ENCODE data around the gene KCNQ4.

KCNQ4 gene

DNA sequence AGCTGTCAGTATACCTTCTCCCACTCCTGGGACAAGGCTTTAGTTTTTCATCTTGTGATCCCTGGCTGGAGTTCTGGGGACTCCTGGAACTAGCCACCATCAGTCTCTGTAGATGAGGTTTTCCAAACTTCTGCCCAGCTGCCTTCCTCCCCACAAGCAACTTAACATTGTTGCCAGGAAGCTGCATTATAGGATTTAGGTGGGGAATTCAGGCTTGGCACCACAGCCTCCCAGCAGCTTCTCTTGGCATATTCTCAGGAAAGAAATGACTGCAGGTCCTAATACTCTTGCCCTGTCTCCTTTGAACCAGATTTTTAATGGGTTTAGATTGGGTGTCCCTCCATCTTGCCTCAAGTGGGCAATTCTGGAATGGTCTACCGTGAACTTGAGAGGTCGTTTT lies 18.6 kb upstream of the KCNQ4 start:
- H3K4me3 Mint-ChIP-seq, result no peak overlapping the region
- peaks cover 22% of the 10 kb centered on the region for H3K4me1 Mint-ChIP-seq
- peak overlapping the region; percentile 85 for H3K27ac Mint-ChIP-seq
- ATAC-seq (no peak), DNase-seq (ENCODE audit: low spot score in 2 of 2) (no peak)
- H3K36me3 Mint-ChIP-seq, result peaks cover 91% of the 10 kb centered on the region
- no peaks in the 10 kb centered on the region for H3K9me3 Mint-ChIP-seq

DNA sequence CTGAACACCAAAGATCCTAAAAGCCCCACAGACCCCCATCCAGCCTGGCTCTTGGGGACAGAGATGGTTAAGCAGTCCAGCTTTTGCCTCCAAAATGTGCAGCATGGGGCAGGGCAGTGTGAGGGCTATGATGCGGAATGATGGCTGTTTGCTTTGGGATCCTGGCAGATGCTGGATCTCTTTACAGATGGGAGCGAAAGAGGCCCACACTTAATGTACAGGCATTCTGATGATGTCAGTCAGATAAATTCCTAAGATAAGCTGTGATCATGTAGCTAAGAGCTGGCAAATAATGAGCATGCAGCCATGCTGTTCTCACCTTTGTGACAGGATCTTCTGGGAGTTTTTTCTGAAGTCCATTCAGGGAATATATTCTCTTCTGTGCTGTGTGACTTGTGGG lies 17.6 kb upstream of the KCNQ4 start:
- Mint-ChIP-seq H3K4me1 (peaks cover 22% of the 10 kb centered on the region), H3K36me3 (peaks cover 91% of the 10 kb centered on the region), H3K4me3 (no peak overlapping the region), H3K27ac (peak overlapping the region; percentile 79), H3K9me3 (no peaks in the 10 kb centered on the region)
- ATAC-seq (no peak), DNase-seq (ENCODE audit: low spot score in 2 of 2) (no peak)

DNA sequence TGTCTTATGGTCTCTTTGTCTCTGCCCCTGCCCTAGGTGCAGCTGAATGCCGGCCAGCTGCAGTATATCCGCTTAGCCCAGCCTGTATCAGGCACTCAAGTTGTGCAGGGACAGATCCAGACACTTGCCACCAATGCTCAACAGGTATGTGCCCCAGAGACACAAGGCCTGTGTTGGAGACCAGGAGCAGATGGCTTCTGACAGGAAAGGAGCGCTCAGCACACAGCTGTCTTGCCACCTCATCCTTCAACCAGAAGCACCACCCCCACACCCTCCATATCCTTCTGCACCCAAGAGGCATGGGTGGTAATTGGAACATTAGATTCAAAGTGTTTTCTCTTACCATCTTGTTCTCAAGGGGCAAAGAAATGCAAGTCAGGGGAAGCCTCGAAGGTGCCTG lies 17.0 kb upstream of the KCNQ4 start:
- peaks cover 91% of the 10 kb centered on the region for H3K36me3 Mint-ChIP-seq
- no peaks in the 10 kb centered on the region for H3K9me3 Mint-ChIP-seq
- no peak overlapping the region for H3K4me3 Mint-ChIP-seq
- ATAC-seq (no peak), DNase-seq (ENCODE audit: low spot score in 2 of 2) (no peak)
- peak overlapping the region; percentile 79 for H3K27ac Mint-ChIP-seq
- peaks cover 22% of the 10 kb centered on the region for H3K4me1 Mint-ChIP-seq

DNA sequence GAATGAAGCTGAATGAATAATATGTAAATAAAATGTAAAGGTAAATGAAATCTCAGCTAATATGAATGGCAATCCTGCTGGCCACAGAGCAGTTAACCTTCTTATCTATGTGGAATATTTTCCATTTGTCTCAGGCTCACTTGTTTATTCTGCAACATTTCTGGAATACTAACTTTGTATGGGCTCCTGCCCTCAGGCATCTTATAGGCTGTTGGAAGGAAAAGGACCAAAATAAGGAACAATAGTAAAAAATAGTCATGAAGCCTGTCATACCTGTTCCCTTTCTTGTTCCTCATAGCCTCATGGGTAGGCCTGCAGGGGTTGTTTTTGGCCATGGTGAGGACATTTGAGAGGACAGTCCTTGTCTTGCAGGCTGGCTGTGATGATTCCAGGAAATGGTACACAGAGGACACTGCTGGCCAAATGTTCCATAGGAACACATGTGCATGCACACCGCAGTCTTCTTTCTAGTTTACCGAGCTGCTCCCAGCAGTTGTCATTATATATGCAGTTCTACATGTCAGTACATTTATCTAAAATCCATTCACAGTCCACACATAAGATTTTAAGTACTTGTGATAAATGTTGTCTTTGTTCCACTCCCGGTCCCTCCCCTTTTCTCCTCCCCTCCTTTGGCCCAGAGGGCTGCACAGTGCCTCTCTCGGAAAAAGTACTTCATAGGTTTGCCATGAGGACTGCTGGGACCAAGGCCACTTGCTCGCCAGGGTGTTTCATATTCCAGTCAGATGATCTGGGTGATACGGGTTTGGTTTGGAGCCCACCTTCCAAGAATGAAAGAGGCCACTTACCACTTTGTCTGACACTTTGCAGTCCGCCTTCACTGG lies 15.2 kb upstream of the KCNQ4 start:
- peaks cover 13% of the 10 kb centered on the region for H3K4me1 Mint-ChIP-seq
- H3K36me3 Mint-ChIP-seq, result peaks cover 80% of the 10 kb centered on the region
- no peak overlapping the region for H3K4me3 Mint-ChIP-seq
- H3K27ac Mint-ChIP-seq, result peak overlapping the region; percentile 68
- no peak for DNase-seq (ENCODE audit: low spot score in 2 of 2)
- H3K9me3 Mint-ChIP-seq, result no peaks in the 10 kb centered on the region
- no peak for ATAC-seq

DNA sequence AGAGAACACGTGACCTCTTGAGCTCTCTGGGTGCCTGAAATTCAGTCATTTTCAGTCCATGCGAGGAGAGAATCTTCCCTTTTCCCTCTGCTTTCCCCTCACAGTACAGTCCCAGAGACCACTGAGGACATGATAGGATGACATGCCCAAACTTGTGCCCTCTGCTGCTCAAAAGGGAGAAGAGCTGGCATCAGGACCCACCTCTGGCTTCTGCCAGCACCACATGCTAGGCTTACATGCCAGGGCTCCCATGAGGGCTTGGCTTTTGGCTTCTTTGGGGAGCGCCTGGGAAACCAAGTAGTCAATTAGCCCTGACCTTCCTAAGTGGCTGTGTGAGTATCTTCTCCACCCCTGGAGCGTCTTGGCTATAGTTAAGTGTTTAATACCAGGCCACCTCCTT lies 13.8 kb upstream of the KCNQ4 start:
- H3K27ac Mint-ChIP-seq, result peak overlapping the region; percentile 68
- peaks cover 67% of the 10 kb centered on the region for H3K36me3 Mint-ChIP-seq

DNA sequence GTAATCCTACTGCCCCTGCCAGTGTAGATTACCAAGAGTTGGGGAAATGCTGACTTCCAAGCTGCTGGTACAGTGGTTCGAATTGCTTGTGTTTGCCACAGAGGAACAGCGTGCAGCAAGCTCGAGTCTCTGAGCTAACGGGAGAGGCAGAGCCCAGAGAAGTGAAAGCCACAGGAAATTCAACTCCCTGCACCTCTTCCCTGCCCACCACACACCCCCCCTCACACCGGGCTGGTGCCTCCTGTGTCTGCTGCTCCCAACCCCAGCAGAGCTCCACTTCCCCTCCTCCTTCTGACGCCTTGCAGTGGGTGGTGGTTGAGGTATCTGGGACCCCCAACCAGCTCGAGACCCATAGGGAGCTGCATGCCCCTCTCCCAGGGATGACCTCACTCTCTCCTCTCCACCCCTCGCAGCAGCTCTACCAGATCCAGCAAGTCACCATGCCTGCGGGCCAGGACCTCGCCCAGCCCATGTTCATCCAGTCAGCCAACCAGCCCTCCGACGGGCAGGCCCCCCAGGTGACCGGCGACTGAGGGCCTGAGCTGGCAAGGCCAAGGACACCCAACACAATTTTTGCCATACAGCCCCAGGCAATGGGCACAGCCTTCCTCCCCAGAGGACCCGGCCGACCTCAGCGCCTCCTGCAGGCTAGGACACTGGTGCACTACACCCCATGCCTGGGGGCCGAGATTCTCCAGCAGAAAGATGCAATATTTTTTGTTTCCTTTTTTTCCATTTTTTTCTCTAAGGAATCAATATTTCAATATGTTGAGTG lies 13.1 kb upstream of the KCNQ4 start:
- H3K9me3 Mint-ChIP-seq, result no peaks in the 10 kb centered on the region
- peaks cover 71% of the 10 kb centered on the region for H3K36me3 Mint-ChIP-seq
- DNase-seq (ENCODE audit: low spot score in 2 of 2), result no peak
- peaks cover 5% of the 10 kb centered on the region for H3K4me1 Mint-ChIP-seq
- peak overlapping the region; percentile 66 for H3K27ac Mint-ChIP-seq
- H3K4me3 Mint-ChIP-seq, result no peak overlapping the region
- ATAC-seq, result no peak

More for the DNA sequence above, 13.8 kb upstream of the KCNQ4 start:
- no peaks in the 10 kb centered on the region for H3K9me3 Mint-ChIP-seq
- H3K4me3 Mint-ChIP-seq, result no peak overlapping the region
- peaks cover 5% of the 10 kb centered on the region for H3K4me1 Mint-ChIP-seq
- ATAC-seq (no peak), DNase-seq (ENCODE audit: low spot score in 2 of 2) (no peak)

DNA sequence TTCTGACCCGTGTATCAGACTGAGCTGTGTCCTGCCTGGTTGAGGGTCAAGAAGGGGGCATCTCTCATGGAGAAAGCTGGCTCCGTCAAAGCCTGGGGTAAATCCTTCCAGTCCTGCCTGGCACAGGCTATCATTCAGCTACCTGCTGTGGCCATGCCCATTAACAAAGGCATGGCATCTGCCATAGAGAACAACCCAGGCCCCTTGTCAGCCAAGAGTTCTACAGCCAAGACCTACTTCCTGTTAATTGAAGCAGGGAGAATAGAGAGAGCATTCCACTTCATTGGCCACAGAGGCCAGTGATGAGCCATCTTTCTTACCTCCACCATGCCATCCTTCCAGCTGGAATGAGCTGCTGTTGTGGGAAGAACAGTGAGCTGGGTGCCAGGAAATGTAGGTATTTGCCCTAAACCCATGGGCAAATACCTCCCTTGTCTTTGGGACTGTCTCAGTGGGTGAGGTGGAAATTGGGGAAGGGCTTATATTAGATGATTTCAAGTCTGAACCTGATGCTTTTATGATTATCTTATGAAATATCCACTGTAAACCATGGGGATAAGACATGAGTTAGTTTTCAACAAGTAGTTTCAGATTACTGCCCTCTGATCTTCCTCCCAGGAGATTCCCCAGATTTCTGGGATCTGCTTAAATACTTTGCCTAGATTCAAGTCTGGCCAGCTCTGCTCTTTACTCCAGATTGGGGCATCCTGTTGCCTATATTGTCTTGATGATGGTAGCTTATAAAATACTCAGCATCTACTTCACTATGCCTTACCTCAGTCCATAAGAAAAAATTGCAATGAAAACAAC lies 11.2 kb upstream of the KCNQ4 start:
- ATAC-seq (no peak), DNase-seq (ENCODE audit: low spot score in 2 of 2) (no peak)
- peak overlapping the region; percentile 66 for H3K27ac Mint-ChIP-seq
- peaks cover 63% of the 10 kb centered on the region for H3K36me3 Mint-ChIP-seq
- H3K4me1 Mint-ChIP-seq, result peaks cover 5% of the 10 kb centered on the region
- no peak overlapping the region for H3K4me3 Mint-ChIP-seq
- no peaks in the 10 kb centered on the region for H3K9me3 Mint-ChIP-seq

DNA sequence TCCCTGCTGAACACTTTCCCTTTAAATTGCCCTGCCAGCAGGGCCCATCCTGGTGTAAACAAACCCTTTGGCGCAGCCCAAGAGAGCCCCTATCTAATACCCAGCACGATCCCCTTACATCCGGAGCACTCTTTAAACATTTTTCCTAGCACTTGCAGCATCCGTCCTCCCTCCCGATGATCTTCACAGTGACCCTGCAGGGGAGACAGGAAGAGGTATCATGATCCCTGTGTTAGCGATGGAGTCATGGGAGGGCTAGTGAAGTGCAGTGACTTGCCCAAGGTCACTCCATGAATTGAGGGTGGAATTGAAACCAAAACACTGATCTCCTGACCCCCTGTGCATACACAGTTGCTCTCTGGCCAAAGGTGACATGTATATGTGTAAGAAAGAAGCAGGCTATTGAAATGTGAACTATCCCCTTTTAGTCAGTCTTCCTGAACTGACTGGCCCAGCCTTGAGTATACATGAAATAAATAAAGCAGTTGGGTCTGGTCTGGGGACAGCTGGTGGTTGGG lies 9.8 kb upstream of the KCNQ4 start:
- no peak for DNase-seq (ENCODE audit: low spot score in 2 of 2)
- H3K27ac Mint-ChIP-seq, result peak overlapping the region; percentile 7
- H3K4me1 Mint-ChIP-seq, result peaks cover 5% of the 10 kb centered on the region
- ATAC-seq, result peak; percentile 34
- H3K4me3 Mint-ChIP-seq, result no peak overlapping the region
- H3K9me3 Mint-ChIP-seq, result no peaks in the 10 kb centered on the region
- H3K36me3 Mint-ChIP-seq, result peaks cover 51% of the 10 kb centered on the region

DNA sequence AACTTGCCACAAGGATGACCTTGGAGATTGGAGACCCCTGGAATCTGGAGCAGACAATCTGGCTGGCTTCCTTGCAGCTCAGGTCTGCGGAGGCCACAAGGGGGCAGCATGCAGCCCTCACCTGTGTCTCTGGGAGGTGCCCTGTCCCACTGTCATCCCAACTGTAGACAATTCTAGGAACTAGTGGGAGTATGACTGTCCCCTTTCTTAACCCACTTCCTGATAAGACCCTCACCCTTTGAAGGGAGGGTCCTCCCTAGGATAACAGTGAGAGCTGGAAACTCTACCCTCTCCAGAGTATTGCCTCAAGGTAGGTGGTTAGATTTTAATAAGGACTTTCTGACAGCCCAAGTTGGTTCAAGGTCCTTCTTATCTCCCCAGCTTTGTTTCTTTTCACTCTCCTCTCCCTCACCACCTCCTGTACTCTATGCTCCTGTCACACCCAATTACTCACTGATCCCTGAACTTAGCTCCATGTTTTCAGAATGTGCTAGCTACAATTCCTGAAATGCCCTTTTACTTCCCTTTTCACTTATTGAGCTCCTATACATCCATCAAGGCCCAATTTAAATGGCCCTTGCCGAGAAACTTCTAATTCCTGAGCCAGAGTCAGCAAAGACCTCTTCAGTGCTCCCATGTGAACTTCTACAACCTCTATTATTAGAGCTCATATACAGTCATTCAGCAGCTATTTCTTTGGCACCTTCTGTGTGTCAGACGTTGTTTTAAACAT lies 9.2 kb upstream of the KCNQ4 start:
- Mint-ChIP-seq H3K9me3 (no peaks in the 10 kb centered on the region), H3K4me1 (peaks cover 5% of the 10 kb centered on the region), H3K36me3 (peaks cover 45% of the 10 kb centered on the region), H3K4me3 (no peak overlapping the region), H3K27ac (peak overlapping the region; percentile 7)
- DNase-seq (ENCODE audit: low spot score in 2 of 2), result peak; percentile 50 to 71
- peak; percentile 67 for ATAC-seq

DNA sequence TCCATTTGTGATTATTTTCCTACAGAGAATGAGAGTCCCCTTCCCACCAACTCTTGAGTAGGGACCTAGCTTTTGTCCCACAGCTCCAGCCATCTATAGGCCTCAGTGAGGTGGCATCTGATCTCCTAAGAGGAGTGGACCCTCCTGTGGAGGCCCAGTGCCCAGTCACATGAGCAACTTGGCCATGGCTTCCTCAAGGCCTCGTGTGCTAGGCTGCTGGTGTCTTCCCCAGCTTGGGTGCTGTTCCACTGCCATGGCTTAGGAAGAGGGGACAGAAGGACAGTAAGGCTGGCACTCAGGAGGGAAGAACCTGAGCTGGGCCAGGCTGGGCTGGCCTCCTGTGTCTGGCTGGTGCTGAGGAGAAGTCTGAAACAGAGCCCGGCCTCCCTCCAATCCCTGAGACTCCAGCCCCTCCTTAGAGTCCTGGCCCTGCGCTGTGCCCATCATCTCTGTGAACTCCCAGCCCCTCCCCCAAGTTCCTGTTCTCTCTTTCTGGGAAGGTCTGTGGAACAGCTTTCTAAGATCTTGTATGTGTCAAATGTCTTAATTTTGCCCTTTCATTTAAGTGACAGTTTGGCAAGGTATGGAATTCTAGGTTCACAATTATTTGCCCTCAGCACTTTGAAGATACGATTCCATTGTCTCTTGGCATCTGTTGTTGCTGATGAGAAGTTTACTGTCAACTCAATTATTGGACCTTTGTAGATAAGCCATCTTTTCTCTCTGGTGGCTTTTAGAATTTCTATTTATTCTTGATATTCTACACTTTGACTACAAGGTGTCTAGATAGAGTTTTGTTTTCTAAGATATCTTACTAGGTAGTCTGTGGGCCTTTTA lies 7.1 kb upstream of the KCNQ4 start:
- no peaks in the 10 kb centered on the region for H3K9me3 Mint-ChIP-seq
- no peak overlapping the region for H3K4me3 Mint-ChIP-seq
- no peak overlapping the region for H3K27ac Mint-ChIP-seq
- peaks cover 5% of the 10 kb centered on the region for H3K4me1 Mint-ChIP-seq
- peaks cover 25% of the 10 kb centered on the region for H3K36me3 Mint-ChIP-seq
- DNase-seq (ENCODE audit: low spot score in 2 of 2) (no peak), ATAC-seq (no peak)

DNA sequence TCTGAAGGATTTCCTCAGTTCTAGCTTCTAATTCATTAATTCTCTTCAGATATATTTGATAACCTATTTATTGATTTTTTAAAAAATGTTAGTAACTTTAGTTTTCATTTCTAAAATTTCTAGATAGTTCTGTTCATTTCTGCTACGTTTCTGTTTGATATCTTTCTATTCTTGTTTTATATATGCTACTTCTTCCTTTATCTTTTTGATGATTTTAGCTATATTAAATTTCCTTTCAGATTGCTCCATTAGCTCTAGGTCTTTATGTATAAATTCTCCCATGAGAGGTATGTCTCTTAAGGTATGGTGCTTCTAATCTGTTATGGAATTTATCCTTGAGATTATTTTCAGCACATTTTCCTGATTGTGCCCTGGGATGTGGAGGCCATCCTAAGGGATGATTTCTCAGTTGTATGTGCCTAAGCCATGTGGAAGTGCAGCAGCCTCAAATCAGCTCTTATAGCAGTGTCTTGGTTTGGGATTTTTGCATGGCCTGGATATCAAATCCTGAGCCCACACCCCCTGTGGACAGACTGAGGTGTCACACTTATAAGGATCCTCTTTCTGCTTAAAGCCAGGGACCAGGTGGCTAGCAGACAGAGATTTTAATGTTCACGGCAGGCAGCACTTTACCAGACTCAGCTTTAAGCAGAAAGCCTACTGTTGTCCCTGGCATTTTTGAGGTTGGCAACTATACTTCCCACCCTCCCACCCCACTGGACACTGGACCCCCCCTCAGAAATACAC lies 6.2 kb upstream of the KCNQ4 start:
- Mint-ChIP-seq H3K27ac (no peak overlapping the region), H3K36me3 (peaks cover 18% of the 10 kb centered on the region), H3K4me1 (peaks cover 5% of the 10 kb centered on the region), H3K4me3 (no peak overlapping the region), H3K9me3 (no peaks in the 10 kb centered on the region)
- ATAC-seq (no peak), DNase-seq (ENCODE audit: low spot score in 2 of 2) (no peak)

DNA sequence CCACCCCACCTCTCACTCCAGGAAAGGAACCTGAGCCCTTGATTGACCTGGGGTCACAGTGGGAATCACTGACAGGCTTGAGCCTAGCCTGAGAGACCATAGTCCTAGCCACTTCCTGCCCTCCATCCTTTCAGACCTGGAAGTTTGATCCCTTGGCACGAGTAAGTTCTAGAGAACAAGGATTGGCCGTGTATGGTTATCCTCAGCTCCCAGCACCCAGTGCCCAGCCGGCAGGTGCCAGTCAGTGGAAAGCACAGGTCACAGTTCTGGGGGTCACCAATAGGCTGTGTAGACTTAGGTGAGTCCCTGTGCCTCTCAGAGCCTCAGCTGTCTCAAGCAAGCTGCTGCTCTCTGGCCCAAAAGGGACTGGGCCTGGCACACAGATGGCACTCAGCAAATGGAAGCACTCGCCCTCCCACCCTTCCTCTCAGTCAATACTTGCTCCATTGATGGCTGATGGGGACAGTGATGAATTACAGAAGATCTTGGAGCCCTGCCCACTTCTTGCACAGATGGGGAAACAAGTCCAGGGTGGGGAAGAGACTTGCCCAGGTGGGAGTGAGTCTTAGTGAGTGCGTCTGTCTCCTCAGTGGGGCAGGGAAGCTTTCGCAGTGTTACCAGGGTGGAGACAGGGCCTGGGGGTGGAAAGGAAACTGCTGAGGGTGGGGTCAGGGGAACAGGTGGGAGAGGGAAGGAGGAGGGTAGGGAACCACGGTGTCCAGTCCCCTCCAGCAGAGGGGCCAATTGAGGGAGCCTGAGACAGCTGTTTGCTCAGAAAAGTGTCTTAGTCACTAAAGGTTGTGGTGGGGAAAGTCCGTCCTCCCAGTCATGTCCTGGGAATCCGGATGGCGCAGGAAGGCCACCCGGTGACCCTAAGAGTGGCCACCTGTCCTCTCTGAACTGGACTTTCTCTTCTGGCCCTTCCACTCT lies 2.6 kb upstream of the KCNQ4 start:
- Mint-ChIP-seq H3K4me1 (peaks cover 15% of the 10 kb centered on the region), H3K27ac (peak overlapping the region; percentile 48), H3K4me3 (no peak overlapping the region), H3K9me3 (no peaks in the 10 kb centered on the region), H3K36me3 (peaks cover 11% of the 10 kb centered on the region)
- ATAC-seq, result no peak
- DNase-seq (ENCODE audit: low spot score in 2 of 2), result no peak

DNA sequence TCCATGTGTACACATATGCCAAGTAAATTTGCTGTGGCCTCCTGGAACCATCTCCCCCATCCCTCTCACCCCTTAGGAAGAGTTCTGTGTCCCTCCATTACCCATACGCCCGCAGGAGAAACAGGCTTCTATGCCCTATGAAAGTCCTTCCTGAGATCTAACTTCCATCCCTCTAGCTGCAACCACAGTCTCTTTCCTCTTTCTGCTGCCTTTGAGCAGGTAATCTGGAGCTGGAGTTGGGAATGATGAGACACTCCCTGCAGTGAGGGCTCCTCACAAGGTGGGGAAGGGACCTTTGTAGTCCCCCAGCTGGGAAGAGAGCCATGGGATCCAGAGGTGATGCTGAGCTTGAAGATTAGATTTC lies 2.0 kb upstream of the KCNQ4 start:
- Mint-ChIP-seq H3K27ac (no peak overlapping the region), H3K36me3 (peaks cover 6% of the 10 kb centered on the region), H3K4me3 (no peak overlapping the region), H3K4me1 (peaks cover 15% of the 10 kb centered on the region), H3K9me3 (no peaks in the 10 kb centered on the region)
- ATAC-seq (no peak), DNase-seq (ENCODE audit: low spot score in 2 of 2) (no peak)
